ENCODE data around the gene SLAMF7. TPM values are rescaled to one million over a fixed set of nuclear protein-coding genes. Genes with fewer than 3 reads are reported as not detected.

Gene SLAMF7
- total RNA-seq, 1 donor from 2014 or later, result not detected

- Mint-ChIP-seq H3K4me3 (ENCODE audit: unreplicated experiment) (no peak overlapping the region), H3K36me3 (ENCODE audit: unreplicated experiment) (no peaks in the 10 kb centered on the region), H3K4me1 (ENCODE audit: unreplicated experiment) (no peaks in the 10 kb centered on the region), H3K27ac (ENCODE audit: unreplicated experiment) (no peak overlapping the region), H3K27me3 (ENCODE audit: unreplicated experiment) (peaks cover 8% of the 10 kb centered on the region), H3K9me3 (ENCODE audit: unreplicated experiment) (no peaks in the 10 kb centered on the region)
- no peak for TF ChIP-seq CTCF (IDR thresholded peaks at IDR 0.05)
- DNase-seq (ENCODE audit: extremely low spot score, unreplicated experiment), result no peak
These were observed 32.4 kb upstream of the SLAMF7 start for GRCh38 chr1:160706526-160707235.

- TF ChIP-seq CTCF (IDR thresholded peaks at IDR 0.05), result no peak
- no peak for DNase-seq (ENCODE audit: extremely low spot score, unreplicated experiment)
- Mint-ChIP-seq H3K4me1 (ENCODE audit: unreplicated experiment) (no peaks in the 10 kb centered on the region), H3K9me3 (ENCODE audit: unreplicated experiment) (no peaks in the 10 kb centered on the region), H3K27me3 (ENCODE audit: unreplicated experiment) (peaks cover 8% of the 10 kb centered on the region), H3K36me3 (ENCODE audit: unreplicated experiment) (no peaks in the 10 kb centered on the region), H3K4me3 (ENCODE audit: unreplicated experiment) (no peak overlapping the region), H3K27ac (ENCODE audit: unreplicated experiment) (no peak overlapping the region)
These were observed 31.6 kb upstream of the SLAMF7 start for GRCh38 chr1:160707236-160708064.

- H3K4me1 Mint-ChIP-seq (ENCODE audit: unreplicated experiment), result no peaks in the 10 kb centered on the region
These were observed 30.9 kb upstream of the SLAMF7 start for GRCh38 chr1:160708118-160708517.

DNA sequence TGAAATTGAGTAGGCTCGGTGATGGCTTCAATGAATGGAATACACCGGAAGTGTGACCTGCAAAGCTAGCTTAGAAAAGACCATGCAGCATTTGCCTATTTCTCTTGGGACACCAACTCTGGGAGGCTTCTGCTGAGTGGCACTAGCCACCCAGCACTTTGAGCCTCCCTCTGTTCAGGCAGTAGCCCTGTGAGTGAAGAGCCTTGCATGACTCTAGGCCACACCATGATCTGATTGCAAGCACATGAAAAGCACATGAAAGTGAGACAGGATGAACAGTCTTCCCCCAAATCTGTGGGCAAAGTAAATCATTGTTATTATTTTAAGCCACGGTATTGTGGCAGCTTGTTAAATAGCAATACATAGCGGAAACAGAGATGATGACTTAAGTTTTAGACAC is 30.2 kb upstream of the SLAMF7 start:
- H3K9me3 Mint-ChIP-seq (ENCODE audit: unreplicated experiment), result no peaks in the 10 kb centered on the region
- H3K36me3 Mint-ChIP-seq (ENCODE audit: unreplicated experiment), result no peaks in the 10 kb centered on the region
- TF ChIP-seq CTCF (IDR thresholded peaks at IDR 0.05), result no peak
- peaks cover 4% of the 10 kb centered on the region for H3K27me3 Mint-ChIP-seq (ENCODE audit: unreplicated experiment)
- H3K4me1 Mint-ChIP-seq (ENCODE audit: unreplicated experiment), result no peaks in the 10 kb centered on the region
- no peak overlapping the region for H3K27ac Mint-ChIP-seq (ENCODE audit: unreplicated experiment)
- no peak overlapping the region for H3K4me3 Mint-ChIP-seq (ENCODE audit: unreplicated experiment)
- no peak for DNase-seq (ENCODE audit: extremely low spot score, unreplicated experiment)

More at GRCh38 chr1:160708118-160708517, 30.9 kb upstream of the SLAMF7 start:
- Mint-ChIP-seq H3K27me3 (ENCODE audit: unreplicated experiment) (peaks cover 8% of the 10 kb centered on the region), H3K9me3 (ENCODE audit: unreplicated experiment) (no peaks in the 10 kb centered on the region), H3K36me3 (ENCODE audit: unreplicated experiment) (no peaks in the 10 kb centered on the region), H3K4me3 (ENCODE audit: unreplicated experiment) (no peak overlapping the region), H3K27ac (ENCODE audit: unreplicated experiment) (no peak overlapping the region)
- TF ChIP-seq CTCF (IDR thresholded peaks at IDR 0.05), result no peak
- no peak for DNase-seq (ENCODE audit: extremely low spot score, unreplicated experiment)

DNA sequence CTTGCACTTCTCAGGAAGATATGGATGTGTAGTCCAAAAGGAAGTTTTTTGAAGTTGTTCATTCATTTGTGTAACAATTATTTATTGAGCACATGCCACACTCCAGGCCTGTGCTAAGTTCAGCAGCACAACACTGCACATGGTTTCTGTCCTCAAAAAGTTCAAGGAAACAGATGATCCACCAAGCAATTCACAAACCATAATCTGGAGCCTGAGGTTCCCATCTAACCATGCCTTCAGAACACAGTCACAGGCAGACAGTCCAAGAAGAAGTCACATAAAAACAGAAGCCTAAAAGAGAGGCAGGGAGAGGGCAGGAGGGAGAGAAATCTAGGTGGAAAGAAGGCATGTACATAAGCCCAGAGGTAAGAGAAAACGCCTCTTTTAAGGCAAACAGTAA is 29.3 kb upstream of the SLAMF7 start:
- DNase-seq (ENCODE audit: extremely low spot score, unreplicated experiment), result no peak
- TF ChIP-seq CTCF (IDR thresholded peaks at IDR 0.05), result no peak
- no peaks in the 10 kb centered on the region for H3K9me3 Mint-ChIP-seq (ENCODE audit: unreplicated experiment)
- no peak overlapping the region for H3K27ac Mint-ChIP-seq (ENCODE audit: unreplicated experiment)
- H3K4me1 Mint-ChIP-seq (ENCODE audit: unreplicated experiment), result no peaks in the 10 kb centered on the region
- no peak overlapping the region for H3K4me3 Mint-ChIP-seq (ENCODE audit: unreplicated experiment)
- H3K36me3 Mint-ChIP-seq (ENCODE audit: unreplicated experiment), result no peaks in the 10 kb centered on the region
- peaks cover 2% of the 10 kb centered on the region for H3K27me3 Mint-ChIP-seq (ENCODE audit: unreplicated experiment)

Measured in osteocyte (in vitro differentiated cells).